CD4-positive, alpha-beta T cell treated with Interleukin-6 at 100 ng/mL for 8 hours (primary cell): ENCODE measurements around the gene SLC30A10.
"Not testable (repeated sequence)": the region's sequence is repeated elsewhere in the genome, so short reads cannot be mapped to it uniquely, and the experiment has no call there.

Experiments used
- DNase-seq: peaks from one replicate; pipeline ENCODE4 v3.0.0-alpha.2; 2020; ENCODE audit warnings: mixed read lengths, low spot score

Gene SLC30A10

GRCh38 chr1:219927298-219927955, 930 bp downstream of the SLC30A10 start:
- DNase-seq: no peak

- DNase-seq: no peak
These were observed 1.9 kb downstream of the SLC30A10 start for GRCh38 chr1:219926363-219926998.

GRCh38 chr1:219924342-219924741, 4.0 kb downstream of the SLC30A10 start:
- no peak for DNase-seq

GRCh38 chr1:219917851-219918466, 10.4 kb downstream of the SLC30A10 start:
- DNase-seq: no peak

- no peak for DNase-seq
These were observed 11.1 kb downstream of the SLC30A10 start for GRCh38 chr1:219917281-219917680.

GRCh38 chr1:219916257-219916656, 12.1 kb downstream of the SLC30A10 start:
- no peak for DNase-seq

DNA sequence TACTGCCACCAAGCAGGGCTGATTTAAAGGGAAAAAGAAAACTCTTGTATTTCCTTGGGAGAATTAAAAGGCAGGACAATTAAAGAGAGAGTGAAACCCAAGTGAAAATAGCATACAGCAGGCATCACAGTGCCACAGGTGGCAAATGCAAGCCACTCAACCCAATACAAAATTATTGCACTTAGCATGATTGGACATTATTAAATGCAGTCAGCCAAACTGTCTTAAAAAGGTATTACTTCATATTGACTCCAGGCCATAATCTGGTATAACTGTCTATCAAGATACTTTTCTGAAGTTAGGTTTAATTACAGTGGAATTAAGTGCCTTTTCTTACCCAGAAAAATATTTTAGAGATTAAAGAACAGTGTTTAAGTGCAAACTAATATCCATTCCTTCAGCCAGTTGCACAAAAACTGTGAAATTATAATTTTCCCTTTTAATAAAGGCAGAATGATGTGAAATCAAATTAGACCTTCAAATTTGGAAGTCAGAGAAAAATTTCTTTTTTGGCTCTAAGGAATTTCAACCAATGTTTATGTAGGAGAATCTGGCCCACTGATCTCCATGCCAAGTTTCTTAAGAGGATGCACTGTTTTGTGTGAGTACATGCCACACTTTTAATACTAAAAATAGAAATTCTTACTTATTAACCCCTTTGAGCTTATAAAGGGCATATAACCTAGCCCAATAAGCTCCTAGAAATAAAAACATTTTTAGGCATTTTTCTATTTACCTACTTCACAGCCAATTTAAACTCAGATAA, 15.2 kb downstream of the SLC30A10 start:
- no peak for DNase-seq

DNA sequence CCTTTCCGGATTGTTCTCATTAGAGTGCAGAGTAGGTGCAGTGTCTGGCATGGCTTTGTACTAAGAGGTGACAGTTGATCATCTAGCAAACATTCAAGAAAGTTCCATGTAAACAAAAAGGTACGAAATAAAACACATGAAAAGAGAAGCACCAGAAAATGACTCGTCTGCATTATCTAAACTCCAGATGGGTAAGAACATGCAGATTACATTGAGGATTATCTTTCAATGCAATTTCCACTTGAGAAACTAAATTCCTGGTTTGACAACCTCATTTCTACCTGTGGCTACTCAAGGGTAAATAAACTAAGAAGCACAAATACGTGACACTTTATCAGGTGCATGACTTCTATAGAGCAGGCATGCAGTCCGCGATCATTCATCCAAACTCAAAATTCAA, 17.6 kb downstream of the SLC30A10 start:
- DNase-seq: no peak

- DNase-seq: no peak
These were observed 18.9 kb downstream of the SLC30A10 start for GRCh38 chr1:219909476-219909875.

GRCh38 chr1:219908170-219908569, 20.2 kb downstream of the SLC30A10 start:
- DNase-seq: no peak

GRCh38 chr1:219907772-219908070, 20.6 kb downstream of the SLC30A10 start:
- DNase-seq: no peak

- no peak for DNase-seq
These were observed 21.2 kb downstream of the SLC30A10 start for GRCh38 chr1:219906924-219907771.

- not testable (repeated sequence) for DNase-seq
These were observed 21.8 kb downstream of the SLC30A10 start for GRCh38 chr1:219906565-219906923.

DNA sequence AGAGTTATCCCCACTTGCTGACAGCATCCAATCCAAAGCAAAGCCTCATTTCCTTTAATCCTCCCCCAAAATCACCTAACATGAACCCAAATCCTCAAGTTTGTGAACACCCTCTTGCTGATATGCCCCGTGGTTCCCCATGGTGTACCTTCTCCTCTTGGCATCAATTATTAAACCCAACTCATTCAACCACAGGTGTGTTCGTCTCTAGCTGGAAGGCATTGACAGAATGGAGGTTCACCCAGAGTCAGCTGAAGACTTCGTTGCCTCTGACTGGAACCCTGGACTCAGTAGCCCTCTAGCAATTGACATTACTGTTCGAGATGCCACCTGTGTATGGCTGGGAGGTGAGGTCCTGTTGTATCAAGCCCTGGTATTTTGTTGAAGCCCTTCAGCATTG, 22.8 kb downstream of the SLC30A10 start:
- DNase-seq: no peak

- DNase-seq: no peak
These were observed 23.4 kb downstream of the SLC30A10 start for GRCh38 chr1:219904934-219905333.

- DNase-seq: no peak
These were observed 24.9 kb downstream of the SLC30A10 start for GRCh38 chr1:219903353-219903871.

DNA sequence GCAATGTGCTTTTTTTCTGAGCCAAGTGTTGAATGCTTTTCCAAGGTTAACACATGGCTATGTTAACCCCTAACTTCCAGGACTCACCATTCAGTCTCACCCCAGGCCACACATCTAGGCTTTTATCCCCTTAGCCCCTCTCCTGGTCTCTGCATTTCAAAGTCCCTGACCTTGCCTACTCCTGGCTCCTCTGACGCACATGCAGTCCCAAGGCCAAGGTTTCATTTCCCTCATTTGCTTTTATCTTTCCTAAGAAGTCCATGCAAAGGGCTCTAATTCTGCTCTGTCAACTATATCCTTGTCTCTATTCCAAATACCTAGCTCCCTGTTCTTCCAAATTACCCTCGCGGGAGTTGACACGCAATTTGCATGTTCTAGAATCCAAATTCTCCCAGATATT, 25.4 kb downstream of the SLC30A10 start:
- DNase-seq: no peak

GRCh38 chr1:219900882-219901281, 27.5 kb downstream of the SLC30A10 start:
- no peak for DNase-seq

DNA sequence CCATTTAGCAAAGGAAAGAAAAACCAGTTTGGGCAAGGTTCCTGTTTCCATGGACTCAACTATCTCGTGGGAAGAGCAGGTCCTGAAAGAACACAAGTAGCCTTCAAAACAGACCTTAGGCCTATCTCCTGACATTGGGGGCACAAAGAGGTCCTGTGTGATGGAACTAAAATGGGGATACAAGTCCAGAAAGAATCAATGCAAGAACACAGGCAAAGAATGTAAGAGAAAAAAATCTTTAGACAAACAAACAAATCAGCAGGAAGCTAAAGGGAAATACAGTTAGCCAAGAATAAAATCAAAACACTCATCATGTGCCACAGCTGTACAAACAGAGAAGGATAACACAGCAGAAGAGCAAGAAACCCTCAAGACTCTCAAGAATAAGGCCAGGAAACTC, 28.2 kb downstream of the SLC30A10 start:
- DNase-seq: no peak

- DNase-seq: no peak
These were observed 30.0 kb downstream of the SLC30A10 start for GRCh38 chr1:219898375-219898774.

- no peak for DNase-seq
These were observed 30.4 kb downstream of the SLC30A10 start for GRCh38 chr1:219897914-219898313.

- not testable (repeated sequence) for DNase-seq
These were observed 36.1 kb downstream of the SLC30A10 start for GRCh38 chr1:219892271-219892670.
